Measurements from ENCODE around the gene RTN4R. TPM values are rescaled to one million over a fixed set of nuclear protein-coding genes. Genes with fewer than 3 reads are reported as not detected.

RTN4R gene
- total and polyA plus RNA-seq, 2 of the 4 experiments (the other 2 are of a cell fraction) = 0.18 to 0.94 TPM

- ATAC-seq (ENCODE audit: low read depth) (peak; percentile 94), DNase-seq (peak; percentile 67)
- H4K20me1 ChIP-seq (ENCODE audit: insufficient read depth, low read length) = no peaks in the 10 kb centered on the region; the same call in none of the 2 replicates
- no peak overlapping the region for H2BK15ac ChIP-seq (ENCODE audit: low read depth, low read length)
- intact Hi-C loops (cut with micrococcal nuclease) = no loop called here
- H3K23ac ChIP-seq (ENCODE audit: low read depth, low read length) = no peak overlapping the region
- H3K4me2 ChIP-seq (ENCODE audit: low read depth, low read length) = peak overlapping the region; percentile 86
- BruUV-seq (replicated peaks) = no TSS peak
- H4K91ac ChIP-seq (ENCODE audit: insufficient read depth, low read depth, low read length) = no peak overlapping the region
- H3K27me3 ChIP-seq (ENCODE audit: control insufficient read depth, insufficient read depth, low read length) = peaks cover 39% of the 10 kb centered on the region
- H3K27ac ChIP-seq (ENCODE audit: insufficient read depth, low read length) = no peak overlapping the region
- dilution Hi-C loops (cut with HindIII; ENCODE audit: low sequenced_read_pairs, unreplicated experiment) = no loop called here
- no peaks in the 10 kb centered on the region for H3K36me3 ChIP-seq (ENCODE audit: control insufficient read depth, insufficient read depth, low read length)
- H4K5ac ChIP-seq (ENCODE audit: low read depth, low read length) = no peak overlapping the region
- H4K8ac ChIP-seq (ENCODE audit: low read depth in 2 of 2, low read length in 2 of 2) = no peak overlapping the region
- TF ChIP-seq BHLHE40 (IDR thresholded peaks at IDR 0.05; ENCODE audit: low read depth, low read length) (peak; percentile 22; the same call in 1 of the 2 replicates), MAZ (IDR thresholded peaks at IDR 0.05; ENCODE audit: borderline replicate concordance, low read depth, low read length) (peak; percentile 49; the same call in 1 of the 2 replicates), MXI1 (IDR thresholded peaks at IDR 0.05; ENCODE audit: borderline replicate concordance, low read depth, low read length) (0 out of 2 replicates have a peak, but pooled peaks have one; percentile 48), NFE2L2 (IDR thresholded peaks at IDR 0.05; ENCODE audit: low read depth, low read length) (no peak)
- H2BK5ac ChIP-seq (ENCODE audit: low read depth, low read length, poor library complexity, severe bottlenecking) = no peak overlapping the region
- no peak overlapping the region for H3K14ac ChIP-seq (replicated peaks; ENCODE audit: low read depth, low read length)
- peak overlapping the region; percentile 97 for H2AFZ ChIP-seq (replicated peaks; ENCODE audit: low read length, poor library complexity)
- H3K79me1 ChIP-seq (ENCODE audit: low read depth in 1 of 2, low read length in 2 of 2) = no peaks in the 10 kb centered on the region
- H2BK120ac ChIP-seq (ENCODE audit: low read depth, low read length) = no peak overlapping the region
- in situ Hi-C loops (cut with MboI; ENCODE audit: low sequenced_read_pairs) = no loop called here
- H2AK5ac ChIP-seq (ENCODE audit: low read depth, low read length) = no peak overlapping the region
- H3K18ac ChIP-seq (ENCODE audit: low read depth, low read length) = no peak overlapping the region
- H3K4me1 ChIP-seq (ENCODE audit: control insufficient read depth, insufficient read depth, low read length) = no peaks in the 10 kb centered on the region; the same call in 1 of the 2 replicates
- ChIA-PET CTCF (no interaction called here), POLR2A (ENCODE audit: unreplicated experiment) (no interaction called here)
- WGBS, 2 experiments (ENCODE audit: extremely low coverage in 2 of 2, insufficient read length in 1 of 2) = 2% methylated on average over 35 of the region's 90 CpGs; no CpG with 5 or more reads in 1 of the 2 experiments
- H3K9ac ChIP-seq (ENCODE audit: low read depth, low read length) = no peak overlapping the region
- peak overlapping the region; percentile 49 for H3K4me3 ChIP-seq (ENCODE audit: insufficient read depth, low read depth, low read length)
- H2BK20ac ChIP-seq (ENCODE audit: low read depth, low read length) = no peak overlapping the region
- 0 out of 2 replicates have a peak, but pooled peaks cover 2% of the 10 kb centered on the region for H3K9me1 ChIP-seq (ENCODE audit: insufficient read depth, low read length)
- no peak overlapping the region for H3K56ac ChIP-seq (ENCODE audit: extremely low read depth, insufficient read depth, low read length)
- no peak overlapping the region for H2AK9ac ChIP-seq (replicated peaks; ENCODE audit: low read depth, low read length, poor library complexity)
- no peaks in the 10 kb centered on the region for H3K9me3 ChIP-seq (ENCODE audit: control insufficient read depth, insufficient read depth, low read length)
- no peak overlapping the region for H3K4ac ChIP-seq (ENCODE audit: low read depth, low read length)
These were observed 31.0 kb upstream of the RTN4R start for GRCh38 chr22:20298803-20299745.

Measured in IMR-90 (cell line).